EL (cell line): ENCODE measurements around the gene PIGL.

Experiments used
- DNase-seq: peaks from one replicate; pipeline ENCODE4 v3.0.0-alpha.2; 2016

The PIGL gene

DNA sequence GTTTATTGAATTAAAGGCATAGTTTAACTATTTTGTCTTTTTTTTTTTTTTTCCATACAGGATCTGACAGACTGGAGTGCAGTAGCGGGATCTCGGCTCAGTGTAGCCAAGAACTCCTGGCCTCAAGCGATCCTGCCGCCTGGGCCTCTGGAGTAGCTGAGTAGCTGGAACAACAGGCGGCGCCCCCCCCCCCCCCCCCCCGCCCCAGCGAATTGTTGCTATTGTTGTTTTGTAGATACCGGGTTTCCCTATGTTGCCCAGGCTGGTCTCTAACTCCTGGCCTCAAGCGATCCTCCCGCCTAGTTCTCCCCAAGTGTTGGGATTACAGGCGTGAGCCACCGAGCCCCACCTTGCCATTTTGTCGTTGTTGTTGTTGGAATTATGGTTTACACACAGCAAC lies 137.6 kb downstream of the PIGL start:
- DNase-seq, result no peak

DNA sequence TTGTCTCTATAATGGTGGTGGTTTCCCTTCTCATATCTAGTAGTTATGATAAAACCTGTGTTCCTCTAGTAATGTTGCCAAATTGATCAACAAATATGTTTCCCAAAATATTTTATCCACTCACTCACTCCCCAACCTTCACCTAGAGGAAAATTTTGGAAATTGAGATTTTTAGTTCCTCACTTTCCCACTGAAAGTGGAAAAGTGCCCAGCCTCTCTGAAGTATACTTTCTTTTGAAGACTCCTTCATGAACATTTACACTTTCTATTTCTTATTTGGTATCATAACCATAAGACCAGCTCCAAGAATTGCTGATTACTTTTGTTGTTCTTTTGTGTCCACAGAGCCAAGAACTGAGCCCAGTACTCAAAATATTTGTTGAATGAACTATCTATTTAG lies 141.4 kb downstream of the PIGL start:
- DNase-seq, result no peak

DNA sequence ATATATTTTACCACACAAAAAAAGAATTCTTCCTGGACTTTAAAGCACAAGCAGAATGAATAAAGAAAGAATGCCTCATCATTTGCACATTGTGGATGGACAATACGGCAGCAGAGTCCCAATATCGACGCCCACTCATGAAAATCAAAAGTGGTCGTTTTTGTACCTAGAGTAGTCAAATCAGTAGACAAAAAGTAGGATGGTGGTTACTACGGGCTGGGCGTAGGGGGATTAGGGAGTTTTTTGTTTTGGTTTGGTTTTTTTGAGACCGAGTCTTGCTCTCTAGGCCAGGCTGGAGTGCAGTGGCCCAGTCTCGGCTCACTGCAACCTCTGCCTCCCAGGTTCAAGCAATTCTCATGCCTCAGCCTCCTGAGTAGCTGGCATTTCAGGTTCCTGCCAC lies 144.9 kb downstream of the PIGL start:
- DNase-seq, result no peak

DNA sequence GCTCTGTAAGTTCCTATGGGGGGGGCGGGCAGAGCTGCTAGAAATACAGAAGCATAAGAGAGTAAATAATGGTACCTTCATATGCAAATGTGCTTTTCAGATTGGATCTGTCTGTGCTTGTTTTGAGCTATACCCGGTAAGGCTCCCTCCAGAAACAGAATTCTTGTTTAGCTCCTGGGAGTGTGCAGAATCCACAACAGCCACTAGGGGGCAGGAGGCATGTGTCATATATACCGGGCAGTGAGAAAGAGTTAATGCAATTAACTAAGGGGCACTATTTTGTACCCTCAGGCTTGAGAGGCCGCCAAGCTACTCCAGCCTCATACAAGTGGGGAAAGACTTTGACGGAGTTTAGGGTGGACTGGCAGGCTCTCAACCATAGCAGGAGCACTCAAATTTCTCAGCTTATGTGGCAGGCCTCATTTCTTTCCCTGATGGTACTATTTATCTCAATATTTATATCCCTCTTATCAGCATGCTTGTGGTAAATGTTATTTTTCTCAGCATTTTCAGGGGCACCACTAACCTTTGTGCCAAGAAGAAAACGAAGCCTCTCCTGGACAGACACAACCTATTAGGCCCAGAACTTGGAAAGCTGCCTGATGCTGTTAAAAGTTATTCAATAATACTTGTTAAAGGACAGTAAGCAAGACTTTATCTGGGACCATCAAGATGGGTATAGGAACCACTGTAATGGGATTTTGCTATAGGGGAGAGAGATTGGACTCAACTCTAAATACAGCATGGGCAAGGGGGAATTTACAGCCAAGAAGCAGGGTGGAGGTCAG lies 146.9 kb downstream of the PIGL start:
- DNase-seq, result peak; percentile 73

DNA sequence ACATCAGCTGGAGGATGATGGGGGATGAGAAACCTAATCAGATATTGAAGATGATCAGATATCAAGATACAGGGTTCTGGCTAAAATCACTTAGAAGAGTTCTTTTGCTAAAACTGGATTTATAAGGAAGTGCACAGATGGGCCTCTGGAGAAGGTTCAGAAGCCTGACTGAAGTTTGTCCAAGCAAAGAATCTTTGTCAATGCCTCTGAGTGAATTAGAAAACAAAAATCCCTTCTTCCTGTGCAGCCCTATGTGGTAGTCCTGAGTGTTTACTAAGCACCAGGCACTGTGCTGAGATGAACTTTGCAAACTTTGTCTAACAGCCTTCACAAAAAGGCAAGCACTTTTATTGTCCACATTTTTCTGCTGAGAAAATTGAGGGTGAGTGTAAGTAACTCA lies 147.6 kb downstream of the PIGL start:
- DNase-seq, result no peak

DNA sequence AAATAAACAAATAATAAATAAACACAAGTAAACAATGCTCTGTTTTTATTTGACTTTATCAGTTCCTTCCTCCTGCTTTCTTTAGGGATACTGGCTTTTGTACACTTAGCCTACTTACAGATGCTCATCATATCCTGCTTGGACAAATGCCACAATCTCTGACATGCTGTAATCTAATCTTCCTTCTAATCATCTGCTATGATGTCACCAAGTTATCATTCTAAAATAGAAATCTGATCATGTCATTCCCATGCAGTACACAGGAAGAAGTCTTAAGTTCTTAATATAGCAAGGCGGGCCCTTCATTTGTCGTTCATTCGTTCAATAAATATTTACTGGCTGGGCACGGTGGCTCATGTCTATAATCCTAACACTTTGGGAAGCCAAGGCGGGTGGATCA lies 154.7 kb downstream of the PIGL start:
- peak; percentile 81 for DNase-seq

DNA sequence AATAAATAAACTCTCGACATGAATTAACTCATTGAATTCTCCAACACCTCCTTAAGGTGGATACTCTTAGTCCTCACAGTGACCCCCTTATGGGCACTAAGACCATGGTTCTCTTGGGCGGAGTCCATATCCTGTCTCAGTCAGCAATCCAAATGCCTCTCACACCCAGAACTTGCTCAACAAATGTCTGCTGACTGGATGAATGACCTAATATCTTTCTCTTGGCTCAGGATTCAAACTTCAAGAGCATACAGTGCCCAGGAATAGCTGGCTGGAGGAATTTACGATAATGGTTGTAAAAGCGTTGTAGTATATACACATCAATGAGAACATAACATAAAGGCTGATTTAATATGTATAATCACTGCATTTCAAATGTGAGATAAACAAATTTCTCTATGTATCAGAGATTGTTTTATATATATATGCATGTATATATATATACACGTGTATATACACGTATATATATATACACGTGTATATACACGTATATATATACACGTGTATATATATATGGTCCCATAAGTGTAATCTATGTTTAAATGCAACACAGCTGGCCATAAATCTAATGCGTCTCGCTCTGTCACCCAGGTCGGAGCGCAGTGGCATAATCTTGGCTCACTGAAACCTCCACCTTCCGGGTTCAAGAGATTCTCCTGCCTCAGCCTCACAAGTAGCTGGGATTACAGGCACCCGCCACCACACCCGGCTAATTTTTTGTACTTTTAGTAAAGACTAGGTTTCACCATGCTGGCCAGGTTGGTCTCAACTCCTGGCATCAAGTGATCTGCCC lies 157.3 kb downstream of the PIGL start:
- DNase-seq, result peak; percentile 41
